Neuron (in vitro differentiated cells): ENCODE data around the gene GRK1.
"Not testable (repeated sequence)": the region's sequence is repeated elsewhere in the genome, so short reads cannot be mapped to it uniquely, and the experiment has no call there.

ENCODE experiments used
- H2AFZ ChIP-seq: one replicate; pipeline ENCODE4 v1.6.1; 2013; ENCODE audit warnings: low read depth, mild to moderate bottlenecking, inconsistent platforms, low read length, moderate library complexity
- H3K27me3 ChIP-seq: one replicate; pipeline ENCODE4 v1.6.1; 2013; ENCODE audit warnings: low read length; ENCODE audit not compliant: insufficient read depth
- H3K36me3 ChIP-seq: one replicate; pipeline ENCODE4 v1.6.1; 2013; ENCODE audit warnings: low read length; ENCODE audit not compliant: insufficient read depth
- H3K4me1 ChIP-seq: one replicate; pipeline ENCODE4 v1.6.1; 2013; ENCODE audit warnings: low read length; ENCODE audit not compliant: insufficient read depth
- H3K4me3 ChIP-seq: 2 replicates; pipeline ENCODE4 v1.5.1; 2013; ENCODE audit warnings: mild to moderate bottlenecking, low read length, moderate library complexity
- H3K9me3 ChIP-seq: one replicate; pipeline ENCODE4 v1.6.1; 2013; ENCODE audit warnings: low read length

Gene GRK1

DNA sequence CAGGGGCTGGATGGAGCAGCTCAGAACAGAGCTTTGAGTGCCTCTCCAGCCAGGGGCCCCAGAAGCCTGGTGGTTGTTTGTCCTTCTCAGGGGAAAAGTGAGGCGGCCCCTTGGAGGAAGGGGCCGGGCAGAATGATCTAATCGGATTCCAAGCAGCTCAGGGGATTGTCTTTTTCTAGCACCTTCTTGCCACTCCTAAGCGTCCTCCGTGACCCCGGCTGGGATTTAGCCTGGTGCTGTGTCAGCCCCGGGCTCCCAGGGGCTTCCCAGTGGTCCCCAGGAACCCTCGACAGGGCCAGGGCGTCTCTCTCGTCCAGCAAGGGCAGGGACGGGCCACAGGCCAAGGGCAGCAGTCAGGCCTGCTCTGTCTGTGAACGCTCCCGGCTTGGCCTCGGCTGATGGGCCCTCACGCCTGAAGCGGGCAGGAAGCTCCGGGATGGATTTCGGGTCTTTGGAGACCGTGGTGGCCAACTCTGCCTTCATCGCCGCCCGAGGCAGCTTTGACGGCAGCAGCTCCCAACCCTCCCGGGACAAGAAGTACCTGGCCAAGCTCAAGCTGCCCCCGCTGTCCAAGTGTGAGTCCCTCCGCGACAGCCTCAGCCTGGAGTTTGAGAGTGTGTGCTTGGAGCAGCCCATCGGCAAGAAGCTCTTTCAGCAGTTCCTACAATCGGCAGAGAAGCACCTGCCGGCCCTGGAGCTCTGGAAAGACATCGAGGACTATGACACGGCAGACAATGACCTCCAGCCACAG, at the start of gene GRK1:
Gene GRK1, plus strand, starts transcription at position 269 of the 751 bp plus-strand sequence. Its CDS starts 168 bp downstream, at position 437.
- Histone ChIP-seq H3K27me3 (no peaks in the 10 kb centered on the region), H2AFZ (no peak within 1 kb of the TSS), H3K4me1 (no peaks in the 10 kb centered on the region), H3K9me3 (no peaks in the 10 kb centered on the region), H3K36me3 (no peaks in the 10 kb centered on the region), H3K4me3 (no peak within 1 kb of the TSS)

DNA sequence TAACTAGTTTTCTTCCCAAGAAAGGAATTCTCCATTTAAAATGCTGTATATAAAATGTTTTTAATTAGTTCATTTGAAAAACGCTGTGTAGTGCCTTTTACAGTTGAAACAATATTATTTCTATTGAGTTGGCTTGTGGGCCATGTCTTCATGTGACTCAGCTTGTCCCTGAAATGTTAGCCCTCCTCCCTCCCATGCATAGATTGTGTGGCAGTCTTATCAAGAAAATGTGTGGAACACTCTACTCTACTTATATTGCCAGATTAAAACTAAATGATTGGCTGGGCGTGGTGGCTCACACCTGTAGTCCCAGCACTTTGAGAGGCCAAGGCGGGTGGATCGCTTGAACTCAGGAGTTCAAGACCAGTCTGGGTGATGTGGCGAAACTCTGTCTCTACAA, 49.1 kb upstream of the GRK1 start:
- H3K4me3 ChIP-seq = no peak overlapping the region
- peaks cover 12% of the 10 kb centered on the region for H3K4me1 ChIP-seq
- H3K36me3 ChIP-seq = peaks cover 13% of the 10 kb centered on the region
- peaks cover 3% of the 10 kb centered on the region for H3K9me3 ChIP-seq
- no peaks in the 10 kb centered on the region for H3K27me3 ChIP-seq
- H2AFZ ChIP-seq = no peak overlapping the region

DNA sequence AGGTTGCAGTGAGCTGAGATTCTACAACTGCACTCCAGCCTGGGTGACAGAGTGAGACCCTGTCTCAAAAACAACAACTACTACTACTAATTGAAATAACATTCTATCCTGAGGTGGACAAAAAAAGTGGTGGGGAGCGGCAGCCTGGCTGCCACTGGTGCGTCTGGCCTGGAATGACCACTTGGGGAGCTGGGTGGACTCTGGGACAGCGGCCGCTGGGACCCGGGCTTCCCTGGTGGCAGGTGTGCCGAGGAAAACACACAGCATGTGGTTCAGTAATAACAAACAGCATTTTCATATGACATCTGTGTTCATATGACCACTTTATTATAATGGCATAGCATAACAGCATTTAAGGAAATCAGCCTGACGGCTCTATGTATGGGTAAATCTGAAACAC, 48.6 kb upstream of the GRK1 start:
- H3K9me3 ChIP-seq = peaks cover 4% of the 10 kb centered on the region
- H3K36me3 ChIP-seq = peaks cover 18% of the 10 kb centered on the region
- H3K4me3 ChIP-seq = no peak overlapping the region

DNA sequence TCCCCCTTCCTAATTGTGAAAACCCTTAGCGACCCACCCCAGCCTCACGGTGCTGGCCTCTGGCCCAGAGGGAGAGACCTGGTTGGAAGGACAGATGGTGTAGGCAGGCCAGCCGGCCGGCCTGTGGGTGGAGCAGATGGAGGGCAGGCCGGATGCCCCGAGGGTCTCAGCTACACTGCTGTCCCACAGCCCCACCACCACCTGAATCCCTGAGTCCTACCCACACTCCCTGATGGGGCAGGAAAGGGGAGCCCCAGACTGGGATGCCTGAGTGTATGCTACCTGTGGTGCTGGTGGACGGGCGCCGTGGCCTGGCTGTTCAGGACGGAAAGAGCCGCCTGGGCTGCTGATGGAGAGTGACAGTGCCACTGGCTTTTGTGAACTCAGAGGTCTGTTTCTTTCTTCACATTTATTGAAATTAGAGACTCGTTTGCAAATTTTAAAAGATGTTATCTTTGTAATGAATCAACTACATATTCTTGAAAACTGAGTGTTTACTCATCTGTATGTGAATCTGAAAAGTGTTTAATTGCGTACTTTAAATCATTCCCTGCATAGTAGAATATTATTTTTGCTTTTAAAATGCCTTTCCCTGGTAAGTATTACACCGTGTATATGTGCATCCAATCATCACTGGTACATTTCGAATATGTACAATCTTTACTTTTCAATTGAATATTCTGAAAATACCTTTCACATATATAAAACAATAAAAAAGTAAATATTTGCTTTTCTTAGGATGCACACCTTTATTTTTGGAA, 46.8 kb upstream of the GRK1 start:
- Histone ChIP-seq H3K36me3 (peaks cover 29% of the 10 kb centered on the region), H3K27me3 (no peaks in the 10 kb centered on the region), H2AFZ (no peak overlapping the region), H3K4me1 (peaks cover 12% of the 10 kb centered on the region), H3K9me3 (peaks cover 7% of the 10 kb centered on the region), H3K4me3 (no peak overlapping the region)

More for the DNA sequence above, 48.6 kb upstream of the GRK1 start:
- no peaks in the 10 kb centered on the region for H3K27me3 ChIP-seq
- no peak overlapping the region for H2AFZ ChIP-seq
- peaks cover 12% of the 10 kb centered on the region for H3K4me1 ChIP-seq

DNA sequence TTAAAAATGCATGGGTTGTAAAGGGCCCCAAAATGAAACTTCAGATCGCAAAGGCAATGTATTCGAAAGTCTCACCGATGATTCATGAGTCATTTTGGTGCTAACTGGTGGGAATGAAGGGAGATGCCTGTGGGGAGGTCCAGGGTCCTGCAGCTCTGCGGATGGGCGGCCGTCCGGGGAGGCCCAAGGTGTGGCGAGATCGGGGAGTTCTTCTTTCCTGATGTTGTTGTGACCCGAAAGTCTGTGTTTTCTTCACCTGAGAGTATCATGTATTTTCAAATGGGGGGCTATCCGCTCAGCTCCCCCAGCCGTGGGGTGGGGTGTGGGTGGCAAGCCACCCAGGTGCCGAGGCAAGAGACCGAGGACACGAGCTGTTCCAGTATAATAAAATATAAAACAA, 46.0 kb upstream of the GRK1 start:
- peaks cover 7% of the 10 kb centered on the region for H3K9me3 ChIP-seq
- H3K27me3 ChIP-seq = no peaks in the 10 kb centered on the region
- H3K36me3 ChIP-seq = peaks cover 27% of the 10 kb centered on the region

DNA sequence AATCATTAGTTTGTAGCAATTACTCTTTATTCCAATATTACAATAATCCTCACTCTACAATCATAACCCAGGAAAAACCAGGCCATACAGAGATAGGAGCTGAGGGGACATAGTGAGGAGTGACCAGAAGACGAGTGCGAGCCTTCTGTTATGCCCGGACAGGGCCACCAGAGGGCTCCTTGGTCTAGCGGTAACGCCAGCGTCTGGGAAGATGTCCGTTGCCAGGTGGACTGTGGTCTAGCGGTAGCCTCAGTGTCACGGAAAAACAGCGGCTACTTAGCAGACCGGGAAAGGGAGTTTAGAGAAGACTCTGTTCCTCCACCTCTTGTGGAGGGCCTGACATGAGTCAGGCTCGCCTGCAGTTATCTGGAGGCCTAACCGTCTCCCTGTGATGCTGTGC, 45.5 kb upstream of the GRK1 start:
- H3K4me1 ChIP-seq = not testable (repeated sequence)
- H3K36me3 ChIP-seq = peaks cover 27% of the 10 kb centered on the region

More for the DNA sequence above, 46.0 kb upstream of the GRK1 start:
- no peak overlapping the region for H2AFZ ChIP-seq
- H3K4me3 ChIP-seq = no peak overlapping the region
- H3K4me1 ChIP-seq = peaks cover 12% of the 10 kb centered on the region

DNA sequence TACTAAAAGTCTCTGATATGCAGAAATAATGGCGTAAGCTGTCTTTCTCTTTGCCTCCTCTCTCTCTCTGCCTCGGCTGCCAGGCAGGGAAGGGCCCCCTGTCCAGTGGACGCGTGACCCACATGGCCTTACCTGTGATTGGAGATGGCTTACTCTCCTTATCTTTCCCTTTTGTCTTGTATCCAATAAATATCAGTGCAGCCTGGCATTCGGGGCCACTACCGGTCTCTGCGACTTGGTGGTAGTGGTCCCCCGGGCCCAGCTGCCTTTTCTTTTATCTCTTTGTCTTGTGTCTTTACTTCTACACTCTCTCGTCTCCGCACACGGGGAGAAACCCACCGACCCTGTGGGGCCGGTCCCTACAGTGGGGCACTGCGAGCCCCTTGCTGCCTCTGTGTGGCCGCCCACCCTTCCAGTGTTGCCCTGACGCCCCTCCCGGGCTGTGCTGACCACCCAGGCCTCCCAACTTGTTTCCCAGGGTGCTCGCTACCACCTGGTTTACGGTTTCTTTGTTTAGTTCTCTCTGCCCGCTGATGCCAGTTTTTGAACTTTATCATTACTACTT, 45.0 kb upstream of the GRK1 start:
- H3K9me3 ChIP-seq, H2AFZ ChIP-seq, H3K4me1 ChIP-seq, H3K4me3 ChIP-seq, H3K27me3 ChIP-seq: not testable (repeated sequence)
- H3K36me3 ChIP-seq = peaks cover 28% of the 10 kb centered on the region

More for the DNA sequence above, 45.5 kb upstream of the GRK1 start:
- not testable (repeated sequence) for H3K27me3 ChIP-seq, H3K9me3 ChIP-seq, H2AFZ ChIP-seq, H3K4me3 ChIP-seq

DNA sequence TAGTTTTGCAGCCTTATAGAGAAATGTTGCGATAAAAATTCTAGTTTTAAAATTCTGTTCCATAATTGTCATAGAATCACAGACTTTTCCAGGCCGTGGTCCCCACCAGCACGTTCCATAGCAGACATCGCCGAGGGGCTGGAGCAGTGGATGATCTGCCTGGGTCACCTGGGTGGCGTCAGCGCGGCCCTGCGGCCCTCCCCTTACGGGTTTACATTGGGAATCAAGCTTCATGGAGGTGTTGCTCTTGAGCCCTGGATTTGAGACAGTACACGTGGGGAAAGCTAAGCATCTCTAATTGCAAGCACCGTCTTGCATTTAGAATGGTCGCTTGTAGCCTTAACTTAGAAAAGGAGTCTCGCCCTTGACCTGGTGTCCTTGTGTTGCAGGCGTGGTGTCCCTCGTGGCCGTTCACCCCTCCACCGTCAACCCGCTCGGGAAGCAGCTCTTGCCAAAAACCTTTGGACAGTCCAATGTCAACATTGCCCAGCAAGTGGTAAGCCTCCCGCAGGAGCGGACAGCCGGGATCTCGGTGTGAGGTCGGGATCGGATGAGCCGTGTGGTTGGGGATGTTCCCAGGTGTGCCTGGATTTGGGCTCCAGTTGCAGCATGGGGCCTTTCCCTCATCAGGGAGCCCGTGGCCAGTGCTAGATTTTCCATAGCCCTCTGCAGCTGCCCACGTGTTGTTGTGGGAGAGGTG, 44.1 kb upstream of the GRK1 start:
- Histone ChIP-seq H2AFZ (no peak overlapping the region), H3K27me3 (no peaks in the 10 kb centered on the region), H3K9me3 (peaks cover 7% of the 10 kb centered on the region), H3K36me3 (peaks cover 31% of the 10 kb centered on the region), H3K4me3 (no peak overlapping the region), H3K4me1 (no peaks in the 10 kb centered on the region)

DNA sequence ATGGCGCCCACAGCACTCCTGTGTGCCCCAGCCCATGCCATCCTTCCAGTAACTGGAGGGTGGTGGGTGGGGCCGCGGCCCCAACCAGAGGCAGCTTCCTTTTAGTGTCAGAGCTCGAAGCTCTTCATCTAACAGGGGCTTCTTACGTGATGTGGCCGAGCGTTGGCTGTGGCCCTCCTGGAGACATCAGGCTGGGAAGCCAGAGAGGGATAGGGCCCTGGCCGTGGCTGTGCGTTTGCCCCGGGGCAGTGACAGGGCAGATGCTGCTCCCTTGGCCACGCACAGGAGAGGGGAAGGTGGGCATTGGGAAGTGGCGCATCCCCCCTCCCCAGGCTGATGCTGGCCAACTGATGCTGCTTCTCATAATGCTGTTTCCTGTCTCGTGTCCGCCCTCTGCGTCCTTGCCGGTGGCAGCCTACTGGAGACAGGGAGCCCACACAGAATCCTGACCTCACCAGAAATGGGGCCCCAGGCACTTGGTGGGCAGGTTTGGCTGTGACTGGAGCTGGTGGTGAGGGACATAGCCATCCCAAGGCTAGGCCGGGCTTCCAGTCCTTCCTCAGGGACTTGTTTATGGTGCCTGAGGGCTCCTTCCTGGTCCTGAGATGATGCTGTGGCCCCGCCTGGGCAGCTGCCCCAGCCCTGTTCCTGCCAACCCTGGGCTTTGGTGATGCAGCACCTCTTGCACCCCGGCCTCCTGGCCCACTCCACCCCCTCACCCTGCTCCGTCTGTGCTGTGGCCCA, 43.4 kb upstream of the GRK1 start:
- H3K27me3 ChIP-seq = no peaks in the 10 kb centered on the region
- no peak overlapping the region for H3K4me3 ChIP-seq
- peaks cover 7% of the 10 kb centered on the region for H3K9me3 ChIP-seq
- H2AFZ ChIP-seq = no peak overlapping the region
- no peaks in the 10 kb centered on the region for H3K4me1 ChIP-seq
- H3K36me3 ChIP-seq = peaks cover 37% of the 10 kb centered on the region

DNA sequence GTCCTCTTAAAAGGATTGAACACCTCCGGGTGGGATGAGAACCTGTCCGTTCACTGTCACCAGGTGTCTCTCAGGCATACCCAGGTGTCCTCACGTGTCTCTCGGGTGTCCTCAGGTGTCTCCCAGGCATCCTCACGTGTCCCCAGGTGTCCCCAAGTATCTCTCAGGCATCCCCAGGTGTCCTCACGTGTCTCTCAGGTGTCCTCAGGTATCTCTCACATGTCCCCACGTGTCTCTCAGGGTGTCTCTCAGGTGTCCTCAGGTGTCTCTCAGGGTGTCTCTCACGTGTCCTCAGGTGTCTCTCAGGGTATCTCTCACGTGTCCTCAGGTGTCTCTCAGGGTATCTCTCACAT, 42.8 kb upstream of the GRK1 start:
- Histone ChIP-seq H3K4me3 (no peak overlapping the region), H3K4me1 (no peaks in the 10 kb centered on the region), H3K9me3 (peaks cover 7% of the 10 kb centered on the region), H2AFZ (no peak overlapping the region), H3K27me3 (no peaks in the 10 kb centered on the region), H3K36me3 (peaks cover 35% of the 10 kb centered on the region)

DNA sequence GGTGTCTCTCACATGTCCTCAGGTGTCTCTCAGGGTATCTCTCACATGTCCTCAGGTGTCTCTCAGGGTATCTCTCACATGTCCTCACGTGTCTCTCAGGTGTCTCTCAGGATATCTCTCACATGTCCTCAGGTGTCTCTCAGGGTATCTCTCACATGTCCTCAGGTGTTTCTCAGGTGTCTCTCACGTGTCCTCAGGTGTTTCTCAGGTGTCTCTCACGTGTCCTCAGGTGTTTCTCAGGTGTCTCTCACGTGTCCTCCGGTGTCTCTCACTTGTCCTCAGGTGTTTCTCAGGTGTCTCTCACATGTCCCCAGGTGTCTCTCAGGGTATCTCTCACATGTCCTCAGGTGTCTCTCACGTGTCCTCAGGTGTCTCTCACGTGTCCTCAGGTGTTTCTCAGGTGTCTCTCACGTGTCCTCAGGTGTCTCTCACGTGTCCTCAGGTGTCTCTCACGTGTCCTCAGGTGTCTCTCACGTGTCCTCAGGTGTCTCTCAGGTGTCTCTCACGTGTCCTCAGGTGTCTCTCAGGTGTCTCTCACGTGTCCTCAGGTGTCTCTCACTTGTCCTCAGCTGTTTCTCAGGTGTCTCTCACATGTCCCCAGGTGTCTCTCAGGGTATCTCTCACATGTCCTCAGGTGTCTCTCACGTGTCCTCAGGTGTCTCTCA, 42.2 kb upstream of the GRK1 start:
- H2AFZ ChIP-seq, H3K4me1 ChIP-seq, H3K27me3 ChIP-seq, H3K9me3 ChIP-seq, H3K4me3 ChIP-seq: not testable (repeated sequence)
- peaks cover 35% of the 10 kb centered on the region for H3K36me3 ChIP-seq
